Caki2 (cell line): ENCODE measurements around the gene TOE1. TPM values are rescaled to one million over a fixed set of nuclear protein-coding genes. Genes with fewer than 3 reads are reported as not detected.
"Not testable (repeated sequence)": the region's sequence is repeated elsewhere in the genome, so short reads cannot be mapped to it uniquely, and the experiment has no call there.

Experiments
- DNase-seq: peaks from one replicate; pipeline ENCODE4 v3.0.0-alpha.2; 2015; ENCODE audit warnings: low read depth
- in situ Hi-C: cut with HindIII; loops from 2 replicates; pipeline ENCODE4 v1.10.0; 2016; ENCODE audit warnings: low sequenced_read_pairs, low pct_unique_long_range_greater_than_20kb, mixed read lengths
- total RNA-seq: library from RNA; depleted of rRNA; stranded (reverse); fragments of >200 nt; shearing (Covaris generic); gene quantifications from 2 replicates; pipeline ENCODE4 v1.2.3, GENCODE V29; 2014; ENCODE audit warnings: low replicate concordance

TOE1 gene
- total RNA-seq, 1 experiment from 2014 or later = 11.5 TPM

DNA sequence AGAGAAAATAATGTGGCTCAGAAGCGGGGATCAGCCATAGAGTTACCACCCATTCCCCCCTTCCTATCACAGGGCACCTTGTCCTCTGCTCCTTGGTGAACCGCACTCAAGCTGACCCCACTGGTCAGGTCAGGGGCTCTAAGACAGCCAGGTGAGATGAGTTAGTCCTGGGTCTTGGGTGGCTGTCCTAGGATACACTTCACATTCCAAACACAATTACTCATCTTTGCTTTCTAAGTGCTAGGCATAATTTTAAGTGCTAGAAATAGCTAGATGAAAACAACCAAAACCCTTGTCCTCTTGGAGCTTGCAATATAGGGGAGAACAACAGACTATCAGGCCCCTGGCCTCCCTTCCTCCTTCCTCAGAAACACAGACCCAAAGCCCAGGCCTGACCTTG is 8.1 kb downstream of the TOE1 start:
- in situ Hi-C loops = no loop called here
- no peak for DNase-seq

DNA sequence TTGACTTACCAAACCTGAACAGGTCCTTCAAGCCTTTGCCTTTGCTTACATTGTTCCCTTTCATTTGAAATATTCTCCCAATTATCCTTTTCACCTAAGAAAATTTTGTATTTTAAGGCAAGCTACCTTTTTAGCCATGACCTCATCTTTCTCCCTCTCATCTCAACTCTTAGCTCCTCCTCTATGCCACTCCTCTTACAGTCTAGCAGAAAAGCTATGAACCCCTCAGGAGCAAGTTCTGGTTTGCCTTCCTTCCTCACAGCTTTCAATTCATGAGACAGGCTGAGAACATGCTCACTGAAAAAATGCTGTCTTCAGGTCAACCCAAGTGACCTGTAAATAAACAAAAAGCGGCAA is 8.6 kb downstream of the TOE1 start:
- in situ Hi-C loops = no loop called here
- no peak for DNase-seq

- in situ Hi-C loops = no loop called here
- no peak for DNase-seq
Observed at GRCh38 chr1:45348966-45349677, 9.2 kb downstream of the TOE1 start.

DNA sequence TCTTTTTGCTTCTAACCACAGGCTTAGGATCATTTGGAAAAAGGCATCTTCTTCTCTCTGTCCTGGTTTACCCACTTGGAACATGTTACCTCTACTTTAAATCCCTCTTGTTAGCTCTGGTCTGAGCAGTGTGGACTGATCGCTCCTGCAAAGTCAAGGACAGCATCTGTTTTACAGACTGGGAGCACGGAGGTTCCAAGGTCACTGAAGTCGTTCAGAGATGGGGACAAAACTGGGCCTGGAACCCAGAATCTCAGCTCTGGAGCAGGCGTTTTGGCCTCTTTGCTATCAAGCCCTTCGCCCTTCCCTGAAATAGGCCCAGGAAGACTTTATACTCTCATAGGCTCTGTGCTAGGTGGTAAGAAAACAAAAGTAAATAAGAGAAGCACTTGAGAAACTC is 11.5 kb downstream of the TOE1 start:
- no peak for DNase-seq
- in situ Hi-C loops = no loop called here

GRCh38 chr1:45353685-45354084 is 13.7 kb downstream of the TOE1 start:
- in situ Hi-C loops = no loop called here
- DNase-seq = no peak

GRCh38 chr1:45354838-45355237 is 14.9 kb downstream of the TOE1 start:
- in situ Hi-C loops = no loop called here
- DNase-seq = no peak

- no peak for DNase-seq
- in situ Hi-C loops = no loop called here
Observed at GRCh38 chr1:45355683-45356082, 15.7 kb downstream of the TOE1 start.

DNA sequence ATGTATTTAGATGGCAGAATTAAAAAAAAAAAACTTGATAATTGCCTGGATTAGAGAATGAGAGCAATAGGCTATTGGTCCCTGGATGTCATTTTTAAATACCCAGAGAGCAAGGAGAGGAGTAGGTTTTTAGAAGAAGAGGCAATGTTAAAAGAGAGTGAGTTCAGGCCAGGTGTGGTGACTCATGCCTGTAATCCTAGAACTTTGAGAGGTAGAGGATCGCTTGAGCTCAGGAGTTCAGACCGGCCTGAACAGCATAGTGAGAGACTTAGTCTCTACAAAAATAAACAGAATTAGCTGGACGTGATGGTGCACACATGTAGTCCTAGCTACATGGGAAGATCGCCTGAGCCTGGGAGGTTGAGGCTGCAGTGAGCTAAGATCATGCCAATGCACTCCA is 16.2 kb downstream of the TOE1 start:
- DNase-seq = no peak
- in situ Hi-C loops = no loop called here

- peak; percentile 20 for DNase-seq
- in situ Hi-C loops = no loop called here
Observed at GRCh38 chr1:45359882-45360513, 20.0 kb downstream of the TOE1 start.

- in situ Hi-C loops, DNase-seq: not testable (repeated sequence)
Observed at GRCh38 chr1:45360981-45361380, 21.0 kb downstream of the TOE1 start.

DNA sequence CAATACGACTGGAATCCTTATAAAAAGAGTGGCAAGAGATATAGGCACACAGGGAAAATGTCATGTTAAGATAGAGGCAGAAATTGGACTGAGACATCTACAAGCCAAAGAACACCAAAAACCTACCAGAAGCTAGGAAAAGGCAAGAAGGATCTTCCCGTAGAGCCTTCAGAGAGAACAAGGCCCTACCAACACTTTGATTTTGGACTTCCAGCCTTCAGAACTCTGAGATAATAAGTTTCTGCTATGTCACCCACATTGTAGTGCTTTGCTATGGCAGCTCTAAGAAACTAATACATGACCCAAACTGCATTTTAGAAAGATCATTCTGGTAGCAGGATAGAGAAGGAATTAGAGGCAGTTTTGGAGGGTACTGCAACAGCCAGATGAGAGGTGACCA is 24.3 kb downstream of the TOE1 start:
- in situ Hi-C loops = no loop called here
- no peak for DNase-seq

DNA sequence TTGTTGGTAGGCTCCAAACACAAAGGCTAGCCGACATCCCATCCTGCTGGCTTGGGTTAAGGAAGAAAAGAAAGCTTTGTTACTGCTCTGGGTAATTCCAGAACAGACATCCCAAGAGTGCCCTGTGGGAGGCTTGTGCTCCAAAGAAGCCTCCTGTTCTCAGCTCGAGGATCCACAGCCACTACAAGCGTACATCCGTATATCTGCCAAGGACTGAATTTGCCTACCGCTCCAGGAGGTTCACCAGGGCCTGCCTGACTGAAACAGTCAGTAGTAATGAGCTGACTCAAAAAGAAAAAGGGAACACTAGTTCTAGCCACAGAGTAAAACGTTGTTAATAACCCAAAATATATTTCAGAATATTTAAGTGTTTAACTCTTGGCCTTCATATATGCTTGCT is 25.1 kb downstream of the TOE1 start:
- no peak for DNase-seq
- in situ Hi-C loops = no loop called here

GRCh38 chr1:45370575-45370974 is 30.6 kb downstream of the TOE1 start:
- DNase-seq = no peak
- in situ Hi-C loops = no loop called here

- in situ Hi-C loops = no loop called here
- no peak for DNase-seq
Observed at GRCh38 chr1:45373573-45373972, 33.6 kb downstream of the TOE1 start.

DNA sequence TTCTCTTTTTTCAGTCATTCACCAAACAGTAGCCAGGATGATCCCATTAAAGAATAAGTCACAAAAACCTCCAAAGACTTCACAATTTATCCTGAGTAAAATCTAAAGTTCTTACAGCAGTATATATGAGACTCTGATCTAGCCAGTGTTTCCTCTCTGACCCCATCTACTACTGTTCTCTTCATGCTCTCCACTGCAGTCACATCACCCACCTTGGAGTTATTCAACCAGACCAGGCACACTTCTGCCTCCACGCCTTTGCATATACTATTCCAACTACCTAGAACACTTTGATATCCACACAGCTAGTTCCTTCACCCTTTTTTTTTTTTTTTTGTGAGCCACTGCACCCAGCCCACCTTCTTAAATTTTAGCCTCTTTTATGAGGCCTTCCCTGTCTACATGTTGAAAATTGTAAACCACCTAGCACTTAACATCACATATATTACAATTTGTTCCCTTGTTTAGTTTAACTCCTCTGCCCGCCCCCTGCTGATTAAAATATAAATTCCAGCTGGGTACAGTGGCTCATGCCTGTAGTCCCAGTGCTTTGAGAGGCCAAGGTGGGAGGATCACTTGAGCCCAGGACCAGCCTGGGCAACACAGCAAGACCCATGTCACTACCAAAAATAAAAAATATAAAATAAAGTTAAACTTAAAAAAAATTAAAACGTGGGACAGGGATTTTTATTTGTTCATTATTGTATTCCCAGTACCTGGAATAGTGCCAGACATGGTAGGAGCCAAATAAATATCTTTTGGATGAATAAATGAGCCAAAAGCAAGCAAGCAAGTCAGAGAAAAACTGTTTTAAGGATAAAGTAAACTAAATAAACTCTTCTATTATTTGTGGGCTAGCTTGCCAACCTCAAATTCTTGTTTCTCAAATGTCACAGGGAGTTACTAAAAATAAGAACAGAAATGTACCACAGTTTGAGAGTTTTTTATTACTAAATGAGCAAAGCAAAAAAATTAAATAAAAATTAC is 35.4 kb downstream of the TOE1 start:
- in situ Hi-C loops = no loop called here
- no peak for DNase-seq

DNA sequence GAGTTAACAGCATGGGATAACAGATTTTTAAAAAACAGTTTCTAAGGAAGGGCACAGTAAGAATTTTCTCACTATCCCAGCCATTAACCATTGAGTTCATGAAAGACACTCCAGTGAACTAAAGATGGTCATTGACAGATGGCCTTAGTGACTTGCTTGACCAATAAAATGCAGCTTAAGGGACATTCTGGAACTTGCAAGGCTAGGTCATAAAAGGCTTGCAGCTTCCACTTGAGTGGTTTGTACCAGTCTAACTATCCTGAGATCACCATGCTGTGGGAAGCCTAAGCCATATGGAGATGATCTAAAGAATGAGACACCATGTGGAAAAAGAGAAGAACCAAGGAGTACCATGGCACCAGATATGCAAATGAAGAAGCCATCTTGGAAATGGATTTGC is 38.2 kb downstream of the TOE1 start:
- in situ Hi-C loops = no loop called here
- no peak for DNase-seq

DNA sequence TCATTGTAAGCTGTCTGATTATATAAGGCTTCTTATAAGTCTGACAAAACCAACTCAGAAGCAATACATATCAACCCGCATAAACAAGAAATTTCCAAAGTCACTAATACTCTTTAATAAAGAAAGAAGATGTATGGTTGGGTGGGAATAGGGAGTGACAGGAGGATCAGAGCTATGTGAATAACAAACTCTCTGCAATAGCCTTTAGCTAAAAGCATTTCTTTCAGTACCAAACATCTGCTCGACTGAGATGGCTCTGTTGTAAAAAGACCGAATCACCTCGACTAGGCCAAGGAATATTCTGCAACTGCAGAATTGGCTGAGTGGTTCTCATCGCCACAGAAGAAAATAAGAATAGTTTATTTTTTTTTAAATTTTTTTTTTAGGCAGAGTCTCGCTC is 39.6 kb downstream of the TOE1 start:
- DNase-seq = no peak
- in situ Hi-C loops = no loop called here

GRCh38 chr1:45380125-45380524 is 40.2 kb downstream of the TOE1 start:
- in situ Hi-C loops = no loop called here
- no peak for DNase-seq

DNA sequence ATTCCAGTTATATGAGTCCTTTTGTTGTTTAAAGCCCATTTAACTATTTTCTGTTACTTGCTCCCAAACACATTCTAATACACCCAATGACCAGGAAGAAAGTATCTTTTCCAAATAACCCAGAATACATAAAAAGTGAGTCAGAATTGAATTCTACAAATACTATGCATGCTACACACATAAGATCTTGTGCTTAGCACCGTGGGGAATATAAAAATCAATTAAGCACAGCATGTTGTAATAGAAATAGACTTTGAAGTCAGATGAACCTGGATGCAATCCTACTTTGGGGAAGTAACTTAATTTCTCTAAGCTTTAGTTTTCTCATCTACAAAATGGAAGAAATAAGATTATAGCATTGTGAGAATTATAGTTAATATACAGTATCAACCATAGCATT is 40.8 kb downstream of the TOE1 start:
- DNase-seq = no peak
- in situ Hi-C loops = no loop called here
